HepG2 (cell line): ENCODE results near the gene CMTM5. TPM values are rescaled to one million over a fixed set of nuclear protein-coding genes. Genes with fewer than 3 reads are reported as not detected.
A peak's percentile ranks its signal among the peaks of the same experiment; 100 is the strongest.

ENCODE experiments used
- ATAC-seq: fragments of 200-7000 bp; cut with Tn5 transposase; 3 replicates; pipeline ENCODE4 v1.9.1; 2020; ENCODE audit warnings: mild to moderate bottlenecking, moderate library complexity
- BruUV-seq: library from RNA; stranded (reverse); fragments of 400-500 nt; replicated peaks from 2 replicates; lab custom pipeline; 2021; lab: Mats Ljungman, UMichigan
- CTCF ChIA-PET: fragments of 300-600 bp; formaldehyde crosslinking; extraction: SDS; loops from one replicate; lab custom pipeline; 2021; ENCODE audit warnings: low total read pairs, inconsistent platforms, low intra/inter-chr PET ratio; lab: Yijun Ruan, JAX
- POLR2A ChIA-PET: fragments of 350-600 bp; sonication (Branson Sonifier 250); formaldehyde crosslinking; loops from one replicate; lab custom pipeline; 2020; ENCODE audit warnings: antibody characterized with exemption, inconsistent platforms; lab: Yijun Ruan, JAX
- DNase-seq: peaks from one replicate; pipeline ENCODE4 v3.0.0-alpha.2; 2015; ENCODE audit warnings: low spot score
- FAIRE-seq: peaks from 3 replicates; lab custom pipeline; 2011; peaks lifted over from hg19 to GRCh38; lab: Jason Lieb, UNC
- H2AFZ ChIP-seq: one replicate; pipeline ENCODE4 v1.6.1; 2011; ENCODE audit warnings: low read length, inconsistent platforms
- H3K27ac ChIP-seq: fragments of 300-600 bp; 3 replicates; pipeline ENCODE4 v1.8.0; 2011; ENCODE audit warnings: mixed run types, mild to moderate bottlenecking, mixed read lengths, low read length, inconsistent platforms; ENCODE audit not compliant: insufficient read depth; ENCODE audit errors: extremely low read length
- H3K27me3 ChIP-seq, 2 experiments: fragments of 200-600 bp in 1 of 2; 2 replicates in 1 of 2; 3 replicates in 1 of 2; pipeline versions ENCODE4 v1.6.0 to v1.8.0; 2011; ENCODE audit warnings: low read length in 2 of 2, mild to moderate bottlenecking in 2 of 2, moderate library complexity in 2 of 2, inconsistent platforms in 1 of 2; ENCODE audit not compliant: insufficient read depth in 2 of 2, control insufficient read depth in 1 of 2
- H3K36me3 ChIP-seq, 2 experiments: fragments of 200-600 bp in 1 of 2; replicated peaks in 1 of 2; 2 replicates in 1 of 2; 3 replicates in 1 of 2; pipeline versions ENCODE4 v1.5.1 to v1.8.0; 2011; ENCODE audit warnings: low read length in 2 of 2, inconsistent platforms in 1 of 2; ENCODE audit not compliant: insufficient read depth in 2 of 2, control insufficient read depth in 1 of 2
- H3K4me1 ChIP-seq: 2 replicates; pipeline ENCODE4 v1.5.1; 2012; ENCODE audit warnings: low read length, inconsistent platforms; ENCODE audit not compliant: insufficient read depth
- H3K4me2 ChIP-seq: 2 replicates; pipeline ENCODE4 v1.6.0; 2011; ENCODE audit warnings: low read depth, low read length, inconsistent platforms
- H3K4me3 ChIP-seq, 3 experiments: fragments of 200-600 bp in 1 of 3; sonication (generic), shearing (Covaris generic) in 1 of 3; replicated peaks in 1 of 3; 2 replicates each; pipeline ENCODE4 v1.5.1; 2011 to 2016; ENCODE audit warnings: low read length in 3 of 3, inconsistent platforms in 2 of 3, low read depth in 2 of 3, mild to moderate bottlenecking in 2 of 3, control low read depth in 1 of 3, mixed read lengths in 1 of 3; ENCODE audit not compliant: insufficient read depth in 1 of 3
- H3K79me2 ChIP-seq: one replicate; pipeline ENCODE4 v1.6.1; 2011; ENCODE audit warnings: low read length, inconsistent platforms; ENCODE audit not compliant: insufficient read depth
- H3K9ac ChIP-seq: 2 replicates; pipeline ENCODE4 v1.6.0; 2011; ENCODE audit warnings: mild to moderate bottlenecking, low read depth, low read length, inconsistent platforms; ENCODE audit not compliant: insufficient read depth
- H3K9me3 ChIP-seq: 2 replicates; pipeline ENCODE4 v1.5.1; 2012; ENCODE audit warnings: mild to moderate bottlenecking, low read length
- H4K20me1 ChIP-seq: 2 replicates; pipeline ENCODE4 v1.6.0; 2011; ENCODE audit warnings: inconsistent platforms, mild to moderate bottlenecking, low read length, moderate library complexity; ENCODE audit not compliant: insufficient read depth
- NFYB ChIP-seq: sonication (generic); formaldehyde crosslinking; IDR thresholded peaks from 2 replicates; pipeline ENCODE4 v1.4.0; 2020; ENCODE audit warnings: missing genetic modification reagents
- TCF7L2 ChIP-seq: IDR thresholded peaks from 2 replicates; pipeline ENCODE4 v1.6.1; 2011; ENCODE audit warnings: mild to moderate bottlenecking, low read depth, low read length, moderate library complexity
- ZNF354B ChIP-seq: sonication (generic); formaldehyde crosslinking; IDR thresholded peaks from 2 replicates; pipeline ENCODE4 v1.8.0; 2022; ENCODE audit warnings: mild to moderate bottlenecking, missing genetic modification reagents
- ZNF577 ChIP-seq: sonication (generic); formaldehyde crosslinking; IDR thresholded peaks from 2 replicates; pipeline ENCODE4 v1.4.0; 2020; ENCODE audit warnings: mild to moderate bottlenecking, low read depth, missing genetic modification reagents, borderline replicate concordance
- ZNF883 ChIP-seq: sonication (generic); formaldehyde crosslinking; IDR thresholded peaks from 2 replicates; pipeline ENCODE4 v1.5.1; 2020; ENCODE audit warnings: mild to moderate bottlenecking, missing genetic modification reagents; ENCODE audit errors: not compliant biosample characterization
- WGBS: methylation state at CpG from one replicate; pipeline ENCODE4 v1.1.6; 2017; ENCODE audit warnings: low lambda C conversion rate; 5-methylcytosine and 5-hydroxymethylcytosine counted together
- in situ Hi-C: cut with HindIII; loops from 2 replicates; pipeline ENCODE4 v1.10.0; 2017; ENCODE audit warnings: low pct_unique_long_range_greater_than_20kb; ENCODE audit not compliant: extremely low pct_ligation_motif_present
- intact Hi-C: fragments of 100-400 bp; cut with micrococcal nuclease; formaldehyde crosslinking; loops from one replicate; pipeline ENCODE4 v1.10.0; 2022; ENCODE audit not compliant: unreplicated experiment
- polyA plus RNA-seq, 8 experiments: library from polyadenylated mRNA; depleted of rRNA in 3 of 8; stranded (reverse) in 7 of 8; unstranded in 1 of 8; fragments of >200 nt; fragmentation: Illumina TruSeq in 4 of 8; extraction: Trizol in 4 of 8; gene quantifications; 2 replicates each; pipeline versions ENCODE4 v1.2.1 to v1.2.3, GENCODE V29; 2011 to 2016; ENCODE audit warnings: low read depth in 4 of 8, missing spikeins in 1 of 8, mixed read lengths in 1 of 8; ENCODE audit not compliant: insufficient read depth in 1 of 8
- total RNA-seq, 5 experiments: library from RNA; depleted of rRNA; stranded (reverse); fragments of >200 nt; fragmentation: Illumina TruSeq; extraction: Trizol; gene quantifications; 2 replicates each; pipeline ENCODE4 v1.2.3, GENCODE V29; 2016; ENCODE audit warnings: low read depth in 1 of 5
- TF ChIP-seq, protein P1 (sequence below): sonication (generic); formaldehyde crosslinking; IDR thresholded peaks from 2 replicates; pipeline ENCODE4 v1.4.0; 2020; ENCODE audit warnings: mild to moderate bottlenecking, missing genetic modification reagents
- TF ChIP-seq, protein P2 (sequence below): sonication (generic); formaldehyde crosslinking; IDR thresholded peaks from 2 replicates; pipeline ENCODE4 v1.8.1; 2023; ENCODE audit warnings: mild to moderate bottlenecking, missing genetic modification reagents, borderline replicate concordance

The CMTM5 gene
- total and polyA plus RNA-seq, 2 of the 13 experiments (the other 11 are each of a cell fraction or from before 2014, with no cell fraction given), result not detected

DNA sequence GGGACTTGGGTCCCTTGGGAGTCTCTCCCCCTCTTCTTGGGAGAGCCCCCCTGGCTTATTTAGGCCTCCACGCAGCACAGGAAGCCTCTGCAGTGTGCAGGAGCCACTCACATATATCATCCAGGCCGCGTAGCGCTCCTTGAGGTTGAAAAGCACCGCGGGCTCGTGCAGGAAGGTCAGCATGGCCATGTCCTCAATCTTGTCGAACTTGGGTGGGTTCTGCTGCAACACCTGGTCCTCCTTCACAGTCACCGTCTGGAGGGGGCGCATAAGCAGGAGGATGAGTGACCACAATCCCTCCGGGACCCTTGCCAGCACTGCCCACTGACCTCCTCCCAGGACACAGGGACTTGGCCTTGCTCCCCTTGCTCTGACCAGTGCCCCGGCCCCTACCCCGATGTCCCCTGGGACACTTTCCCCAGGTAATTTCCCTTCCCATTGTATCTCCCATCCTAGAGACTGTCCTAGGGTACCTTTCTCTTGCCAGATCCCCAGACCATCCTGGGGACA is 28.7 kb downstream of the CMTM5 start:
- no peak overlapping the region for H2AFZ ChIP-seq
- no peak overlapping the region for H3K4me2 ChIP-seq
- ChIA-PET CTCF (no interaction called here), POLR2A (no interaction called here)
- intact Hi-C loops, result no loop called here
- no peak overlapping the region for H3K4me3 ChIP-seq
- FAIRE-seq, result no peak
- no TSS peak for BruUV-seq
- in situ Hi-C loops, result no loop called here
- 41% methylated on average over 13 of the region's 13 CpGs for WGBS
- no peak for ATAC-seq
- TF ChIP-seq ZNF577 (CRISPR knock-in tag), result no peak
- TF ChIP-seq, protein P1, sequence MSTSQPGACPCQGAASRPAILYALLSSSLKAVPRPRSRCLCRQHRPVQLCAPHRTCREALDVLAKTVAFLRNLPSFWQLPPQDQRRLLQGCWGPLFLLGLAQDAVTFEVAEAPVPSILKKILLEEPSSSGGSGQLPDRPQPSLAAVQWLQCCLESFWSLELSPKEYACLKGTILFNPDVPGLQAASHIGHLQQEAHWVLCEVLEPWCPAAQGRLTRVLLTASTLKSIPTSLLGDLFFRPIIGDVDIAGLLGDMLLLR (CRISPR knock-in tag), result 0 out of 2 replicates have a peak, but pooled peaks have one; percentile 31
- TF ChIP-seq, all 625 proteins: peak for 1
- Histone ChIP-seq H3K79me2 (no peaks in the 10 kb centered on the region), H3K9ac (no peak overlapping the region), H4K20me1 (no peaks in the 10 kb centered on the region), H3K4me1 (no peaks in the 10 kb centered on the region), H3K27me3 (peaks cover 54 to 97% of the 10 kb centered on the region in 2 experiments; a peak in 4 of 5 replicates), H3K9me3 (no peaks in the 10 kb centered on the region), H3K27ac (no peak overlapping the region), H3K36me3 (no peaks in the 10 kb centered on the region)
- no peak for DNase-seq

DNA sequence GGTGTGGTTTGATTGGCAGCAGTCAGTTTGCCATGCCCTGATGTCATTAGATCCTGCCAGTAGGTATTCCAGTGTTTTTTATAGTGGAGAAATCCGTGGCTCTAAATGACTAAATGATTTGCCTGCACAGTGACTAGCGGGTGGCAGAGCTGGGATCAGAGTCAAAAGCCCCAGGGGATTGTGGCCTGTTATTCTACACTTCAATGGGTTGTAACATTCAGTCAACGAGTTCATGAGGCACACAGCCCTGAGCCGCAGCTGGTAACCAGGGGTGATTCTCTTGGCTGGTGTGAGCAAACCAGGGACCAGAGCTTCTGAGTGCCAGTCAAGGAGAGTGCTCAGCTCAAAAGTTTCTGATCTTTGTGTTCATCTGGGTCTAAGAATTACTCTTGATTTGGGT is 29.4 kb downstream of the CMTM5 start:
- DNase-seq, result no peak
- CTCF ChIA-PET, result no interaction called here
- Histone ChIP-seq H3K9me3 (no peaks in the 10 kb centered on the region), H3K27ac (no peak overlapping the region), H3K27me3 (peaks cover 52 to 100% of the 10 kb centered on the region in 2 experiments; a peak in 4 of 5 replicates), H3K79me2 (no peaks in the 10 kb centered on the region), H2AFZ (no peak overlapping the region), H4K20me1 (no peaks in the 10 kb centered on the region), H3K4me2 (no peak overlapping the region)
- BruUV-seq, result no TSS peak
- in situ Hi-C loops, result no loop called here
- intact Hi-C loops, result no loop called here
- WGBS, result 3% methylated on average over 4 of the region's 4 CpGs
- TF ChIP-seq ZNF883 (CRISPR knock-in tag) (no peak), TCF7L2 (no peak), ZNF354B (no peak), NFYB (no peak)
- TF ChIP-seq, protein P2, sequence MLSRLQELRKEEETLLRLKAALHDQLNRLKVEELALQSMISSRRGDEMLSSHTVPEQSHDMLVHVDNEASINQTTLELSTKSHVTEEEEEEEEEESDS, result no peak
- TF ChIP-seq, all 625 proteins: peak for 0
- Histone ChIP-seq H3K4me3 (no peak overlapping the region), H3K9ac (no peak overlapping the region), H3K36me3 (no peaks in the 10 kb centered on the region), H3K4me1 (no peaks in the 10 kb centered on the region)
- POLR2A ChIA-PET, result no interaction called here
- FAIRE-seq, result no peak
- ATAC-seq, result no peak
